Endothelial cell of umbilical vein (primary cell): Measurements from ENCODE around the gene RTL3. TPM values are rescaled to one million over a fixed set of nuclear protein-coding genes. Genes with fewer than 3 reads are reported as not detected.

Experiments used
- BruUV-seq: library from RNA; stranded (reverse); fragments of 400-500 nt; replicated peaks from 2 replicates; lab custom pipeline; 2021; lab: Mats Ljungman, UMichigan
- CTCF ChIA-PET: fragments of 300-600, 350-600 bp; sonication (Branson Sonifier 250); formaldehyde crosslinking; loops from one replicate; lab custom pipeline; 2021; ENCODE audit warnings: antibody characterized with exemption, inconsistent platforms; lab: Charles Lee
- POLR2A ChIA-PET: fragments of 300-600, 350-600 bp; sonication (Branson Sonifier 250); formaldehyde crosslinking; loops from one replicate; lab custom pipeline; 2021; ENCODE audit warnings: antibody characterized with exemption, inconsistent platforms; lab: Charles Lee
- DNase-seq: peaks from one replicate; pipeline ENCODE4 v3.0.0-alpha.2; 2011; ENCODE audit warnings: low read depth, low spot score
- FAIRE-seq: peaks from 2 replicates; lab custom pipeline; 2011; peaks lifted over from hg19 to GRCh38; lab: Jason Lieb, UNC
- H2AFZ ChIP-seq: 2 replicates; pipeline ENCODE4 v1.6.0; 2012; ENCODE audit warnings: low read depth, low read length, control low read depth, inconsistent platforms
- H3K27ac ChIP-seq: 2 replicates; pipeline ENCODE4 v1.5.1; 2011; ENCODE audit warnings: low read depth, mild to moderate bottlenecking, control low read depth, low read length, moderate library complexity; ENCODE audit not compliant: insufficient read depth
- H3K27me3 ChIP-seq, 2 experiments: 2 replicates each; pipeline versions ENCODE4 v1.6.0 to v1.6.1; 2011; ENCODE audit warnings: low read length in 2 of 2, mixed read lengths in 1 of 2; ENCODE audit not compliant: control insufficient read depth in 2 of 2, insufficient read depth in 2 of 2
- H3K36me3 ChIP-seq, 2 experiments: 2 replicates in 1 of 2; 3 replicates in 1 of 2; pipeline ENCODE4 v1.5.1; 2011; ENCODE audit warnings: low read length in 2 of 2, mild to moderate bottlenecking in 1 of 2, moderate library complexity in 1 of 2; ENCODE audit not compliant: control insufficient read depth in 2 of 2, insufficient read depth in 2 of 2; ENCODE audit errors: extremely low read depth in 1 of 2
- H3K4me1 ChIP-seq: 3 replicates; pipeline ENCODE4 v1.5.1; 2011; ENCODE audit warnings: mild to moderate bottlenecking, low read length; ENCODE audit not compliant: control insufficient read depth, insufficient read depth; ENCODE audit errors: extremely low read depth
- H3K4me2 ChIP-seq: 2 replicates; pipeline ENCODE4 v1.6.1; 2011; ENCODE audit warnings: low read length, control low read depth, mixed read lengths; ENCODE audit not compliant: insufficient read depth
- H3K4me3 ChIP-seq, 3 experiments: fragments of 200-600 bp in 1 of 3; sonication (generic), shearing (Covaris generic) in 1 of 3; replicated peaks in 1 of 3; 2 replicates each; pipeline ENCODE4 v1.5.1; 2011 to 2016; ENCODE audit warnings: control low read depth in 3 of 3, low read length in 3 of 3, mild to moderate bottlenecking in 2 of 3, inconsistent platforms in 1 of 3, low read depth in 1 of 3, moderate library complexity in 1 of 3; ENCODE audit not compliant: insufficient read depth in 1 of 3
- H3K79me2 ChIP-seq: 2 replicates; pipeline ENCODE4 v1.6.0; 2012; ENCODE audit warnings: low read length, inconsistent platforms; ENCODE audit not compliant: control insufficient read depth, insufficient read depth
- H3K9ac ChIP-seq: replicated peaks from 2 replicates; pipeline ENCODE3; 2011; ENCODE audit warnings: low read length, control low read depth; ENCODE audit not compliant: insufficient read depth; ENCODE audit errors: extremely low read depth
- H3K9me1 ChIP-seq: replicated peaks from 3 replicates; pipeline ENCODE4 v1.6.0; 2011; ENCODE audit warnings: mild to moderate bottlenecking, low read length; ENCODE audit not compliant: control insufficient read depth, insufficient read depth; ENCODE audit errors: extremely low read depth
- H3K9me3 ChIP-seq: replicated peaks from 2 replicates; pipeline ENCODE4 v1.5.1; 2012; ENCODE audit warnings: low read length, inconsistent platforms; ENCODE audit not compliant: control insufficient read depth, insufficient read depth
- H4K20me1 ChIP-seq: replicated peaks from 2 replicates; pipeline ENCODE3; 2011; ENCODE audit warnings: mild to moderate bottlenecking, low read length; ENCODE audit not compliant: control insufficient read depth, insufficient read depth; ENCODE audit errors: extremely low read depth
- CTCF ChIP-seq, 2 donors: IDR thresholded peaks; 1 replicate in 1 of 2; 2 replicates in 1 of 2; pipeline ENCODE4 v1.5.1; 2011; ENCODE audit warnings: low read length in 2 of 2, mild to moderate bottlenecking in 2 of 2, moderate library complexity in 2 of 2, control low read depth in 1 of 2, inconsistent platforms in 1 of 2, low read depth in 1 of 2; ENCODE audit not compliant: insufficient read depth in 1 of 2; ENCODE audit errors: extremely low read depth in 1 of 2
- EZH2 ChIP-seq: IDR thresholded peaks from 2 replicates; pipeline ENCODE4 v1.6.1; 2012; ENCODE audit warnings: borderline replicate concordance, low read depth, mild to moderate bottlenecking, moderate library complexity, low read length, inconsistent platforms; ENCODE audit not compliant: severe bottlenecking
- FOS ChIP-seq: IDR thresholded peaks from 2 replicates; pipeline ENCODE4 v1.6.1; 2011; ENCODE audit warnings: mild to moderate bottlenecking, low read length, moderate library complexity, borderline replicate concordance; ENCODE audit not compliant: insufficient read depth
- GATA2 ChIP-seq: IDR thresholded peaks from 2 replicates; pipeline ENCODE4 v1.7.0; 2011; ENCODE audit warnings: low read depth, mild to moderate bottlenecking, moderate library complexity, mixed read lengths, low read length; ENCODE audit not compliant: insufficient read length, insufficient read depth
- JUN ChIP-seq: IDR thresholded peaks from 2 replicates; pipeline ENCODE4 v1.6.1; 2011; ENCODE audit warnings: borderline replicate concordance, low read depth; ENCODE audit not compliant: insufficient read length, insufficient read depth
- MYC ChIP-seq: IDR thresholded peaks from one replicate; pipeline ENCODE4 v1.6.1; 2011; ENCODE audit warnings: mild to moderate bottlenecking, low read depth, low read length
- POLR2A ChIP-seq: IDR thresholded peaks from 2 replicates; pipeline ENCODE4 v1.6.1; 2012; ENCODE audit warnings: low read depth, mild to moderate bottlenecking, control low read depth, low read length
- POLR2AphosphoS5 ChIP-seq: IDR thresholded peaks from 2 replicates; pipeline ENCODE4 v1.6.1; 2012; ENCODE audit warnings: low read depth, mild to moderate bottlenecking, control low read depth, low read length, moderate library complexity; ENCODE audit not compliant: insufficient read depth
- dilution Hi-C: fragments of 300-500 bp; cut with MboI; formaldehyde crosslinking; loops from one replicate; pipeline ENCODE4 v1.15.0; 2019; ENCODE audit warnings: low sequenced_read_pairs; ENCODE audit not compliant: extremely low pct_ligation_motif_present
- intact Hi-C: fragments of 100-400 bp; cut with micrococcal nuclease; formaldehyde crosslinking; loops from one replicate; pipeline ENCODE4 v1.10.0; 2022
- polyA plus RNA-seq, 4 experiments: library from polyadenylated mRNA; depleted of rRNA in 3 of 4; stranded (reverse) in 3 of 4; unstranded in 1 of 4; fragments of >200 nt; gene quantifications; 2 replicates each; pipeline versions ENCODE4 v1.2.1 to v1.2.3, GENCODE V29; 2011 to 2012; ENCODE audit warnings: missing spikeins in 1 of 4
- total RNA-seq: library from RNA; stranded (reverse); gene quantifications from 2 replicates; pipeline ENCODE4 v1.2.3, GENCODE V29; 2021
- TF ChIP-seq, protein P1 (sequence below): IDR thresholded peaks from 2 replicates; pipeline ENCODE4 v1.6.1; 2011; ENCODE audit not compliant: insufficient read depth, insufficient read length

Gene RTL3
- total and polyA plus RNA-seq, 2 donors (not counting 3 experiments of a cell fraction or from before 2014, with no cell fraction given): 0.04 TPM; not detected in 1

GRCh38 chrX:78624962-78625909, 33.9 kb downstream of the RTL3 start:
- no peak for FAIRE-seq
- DNase-seq: no peak
- H3K4me3 ChIP-seq: no peak overlapping the region
- TF ChIP-seq EZH2 (no peak), JUN (no peak), GATA2 (no peak), POLR2A (no peak), FOS (no peak), CTCF (IDR thresholded peaks at IDR 0.05; ENCODE audit: extremely low read depth in 1 of 2, insufficient read depth in 1 of 2, low read depth in 1 of 2, low read length in 2 of 2) (no peak), MYC (no peak), POLR2AphosphoS5 (no peak)
- TF ChIP-seq, protein P1, sequence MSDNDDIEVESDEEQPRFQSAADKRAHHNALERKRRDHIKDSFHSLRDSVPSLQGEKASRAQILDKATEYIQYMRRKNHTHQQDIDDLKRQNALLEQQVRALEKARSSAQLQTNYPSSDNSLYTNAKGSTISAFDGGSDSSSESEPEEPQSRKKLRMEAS: no peak
- no peaks in the 10 kb centered on the region for H3K4me1 ChIP-seq
- ChIA-PET POLR2A (no interaction called here), CTCF (no interaction called here)
- no peaks in the 10 kb centered on the region for H3K9me3 ChIP-seq
- no peak overlapping the region for H3K4me2 ChIP-seq
- intact Hi-C loops (no loop called here), dilution Hi-C loops (no loop called here)
- H3K79me2 ChIP-seq: no peaks in the 10 kb centered on the region
- H3K9ac ChIP-seq: no peak overlapping the region
- no peaks in the 10 kb centered on the region for H3K36me3 ChIP-seq
- H4K20me1 ChIP-seq: no peaks in the 10 kb centered on the region
- no peak overlapping the region for H2AFZ ChIP-seq
- no peak overlapping the region for H3K27ac ChIP-seq
- H3K9me1 ChIP-seq: no peaks in the 10 kb centered on the region
- no peaks in the 10 kb centered on the region for H3K27me3 ChIP-seq
- no TSS peak for BruUV-seq
